HG02763 (cell line): Measurements from ENCODE around the gene FBXW12.

ENCODE experiments used
- ATAC-seq: cut with Tn5 transposase; IDR thresholded peaks from one replicate; pipeline ENCODE4 v1.9.1; 2021; ENCODE audit warnings: mild to moderate bottlenecking, moderate library complexity; ENCODE audit not compliant: unreplicated experiment

Gene FBXW12

GRCh38 chr3:48434591-48435222 is 62.7 kb downstream of the FBXW12 start:
- no peak for ATAC-seq

DNA sequence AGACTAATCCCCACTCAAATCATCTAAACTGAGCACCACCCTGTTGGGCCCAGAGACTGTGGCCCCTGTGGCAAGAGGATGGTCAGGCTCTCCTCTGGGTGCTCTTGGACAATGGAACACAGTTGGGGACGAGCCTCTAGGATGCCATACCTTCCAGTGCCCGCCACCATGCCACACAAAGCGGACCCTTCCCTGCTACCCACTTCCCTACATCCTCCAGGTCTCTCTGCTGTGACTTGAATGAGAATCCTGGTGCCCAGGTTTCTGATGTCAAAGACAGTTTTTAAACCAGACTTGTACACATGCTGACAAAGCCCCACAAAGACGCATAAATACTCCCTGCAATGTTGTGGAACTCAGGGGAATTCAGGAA is 63.2 kb downstream of the FBXW12 start:
- no peak for ATAC-seq

DNA sequence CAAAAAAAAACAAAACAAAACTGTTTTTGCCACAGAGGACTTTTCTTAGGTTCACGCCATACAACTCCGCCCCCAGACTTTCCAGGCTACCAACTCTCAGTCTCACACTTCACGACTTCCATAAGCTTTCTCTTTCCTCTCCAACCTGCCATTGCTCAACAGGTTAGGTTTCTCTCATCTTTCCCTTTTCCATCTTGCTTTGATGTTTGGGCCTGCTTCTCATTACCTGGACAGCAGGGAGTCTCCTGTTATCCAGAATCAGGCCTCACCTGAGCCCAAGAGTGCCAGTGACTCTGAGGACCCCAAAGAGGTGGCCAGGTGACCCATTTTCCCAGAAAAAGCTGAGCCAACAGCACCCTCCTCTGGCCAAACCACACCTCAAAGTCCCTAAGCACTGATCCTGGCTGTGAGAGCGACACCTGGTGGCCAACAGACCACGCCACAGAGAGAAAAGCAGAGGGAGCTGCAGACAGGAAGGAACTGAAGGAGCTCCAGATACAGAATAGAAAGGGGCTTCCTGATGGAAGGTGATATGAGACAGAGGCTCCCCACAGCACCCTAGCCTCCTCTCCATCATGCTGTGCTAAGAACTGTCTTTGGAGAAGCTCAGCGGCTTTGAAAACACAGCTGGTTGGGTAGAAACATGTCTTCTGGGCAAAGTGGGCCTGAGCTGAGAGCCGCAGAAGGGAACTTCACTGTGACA is 63.9 kb downstream of the FBXW12 start:
- no peak for ATAC-seq

DNA sequence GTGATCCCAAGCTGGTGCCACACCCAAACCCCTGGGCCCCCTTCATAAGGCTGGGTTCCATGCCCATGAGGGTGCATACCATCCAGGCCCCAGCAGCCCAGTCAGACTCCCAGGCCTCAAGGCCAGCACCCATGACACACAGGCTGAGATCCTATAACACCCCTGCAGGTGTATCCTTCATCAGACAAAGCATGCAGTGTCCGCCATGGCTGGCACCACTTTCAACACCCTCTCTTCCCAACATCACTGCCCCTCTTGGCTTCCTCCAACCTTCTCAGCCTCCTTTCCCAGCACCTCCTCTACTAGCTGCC is 64.4 kb downstream of the FBXW12 start:
- ATAC-seq: no peak

- ATAC-seq: no peak
Observed at GRCh38 chr3:48436855-48437254, 64.8 kb downstream of the FBXW12 start.

DNA sequence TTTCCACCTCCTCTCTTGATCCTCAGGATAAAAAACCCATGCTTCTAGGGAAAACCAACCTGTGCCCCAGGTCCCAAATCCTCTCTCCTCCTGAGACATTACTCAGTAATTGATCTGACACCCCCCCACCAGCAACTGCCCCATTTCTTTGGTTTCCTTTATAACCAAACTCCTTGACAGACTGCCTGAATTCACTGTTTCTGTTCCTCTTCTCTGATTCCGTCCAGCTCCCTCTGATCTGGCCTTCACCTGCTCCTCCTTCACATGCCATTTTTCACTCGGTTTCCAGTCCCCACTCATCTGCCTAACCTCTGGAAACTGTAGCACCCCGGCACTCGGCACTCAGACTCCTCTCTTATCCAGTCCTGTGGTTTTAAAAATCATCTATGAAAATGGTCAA is 65.8 kb downstream of the FBXW12 start:
- ATAC-seq: no peak

- peak; percentile 94 for ATAC-seq
Observed at GRCh38 chr3:48439820-48440589, 68.0 kb downstream of the FBXW12 start, which contains the start of the genes CCDC51 and TMA7. CCDC51 (minus strand) TSS chr3:48440119; CDS start chr3:48435128, 4,991 bp downstream. TMA7 (plus strand) TSS chr3:48440257; CDS start chr3:48440297, 40 bp downstream.

- no peak for ATAC-seq
Observed at GRCh38 chr3:48440590-48440958, 68.6 kb downstream of the FBXW12 start.

- no peak for ATAC-seq
Observed at GRCh38 chr3:48441940-48442339, 69.9 kb downstream of the FBXW12 start.
